IPS-20b (cell line): Measurements from ENCODE around the gene PCDHGA1.

ENCODE experiments used
- H3K27ac ChIP-seq: one replicate; pipeline ENCODE4 v1.5.1; 2013; ENCODE audit warnings: low read length
- H3K27me3 ChIP-seq: 2 replicates; pipeline ENCODE4 v1.6.1; 2013; ENCODE audit warnings: mild to moderate bottlenecking, low read length, inconsistent platforms; ENCODE audit not compliant: insufficient read depth
- H3K36me3 ChIP-seq: 2 replicates; pipeline ENCODE4 v1.6.1; 2013; ENCODE audit warnings: low read depth, mild to moderate bottlenecking, inconsistent platforms, low read length, moderate library complexity; ENCODE audit not compliant: insufficient read depth
- H3K4me1 ChIP-seq: 2 replicates; pipeline ENCODE4 v1.6.1; 2013; ENCODE audit warnings: mild to moderate bottlenecking, control low read depth, inconsistent platforms, low read length, moderate library complexity; ENCODE audit not compliant: insufficient read depth
- H3K4me3 ChIP-seq: 2 replicates; pipeline ENCODE4 v1.5.1; 2013; ENCODE audit warnings: mild to moderate bottlenecking, low read length, inconsistent platforms
- H3K9ac ChIP-seq: 2 replicates; pipeline ENCODE4 v1.6.1; 2013; ENCODE audit warnings: low read depth, mild to moderate bottlenecking, inconsistent platforms, low read length, moderate library complexity
- H3K9me3 ChIP-seq: 2 replicates; pipeline ENCODE4 v1.6.1; 2013; ENCODE audit warnings: mild to moderate bottlenecking, low read depth, low read length, inconsistent platforms; ENCODE audit not compliant: insufficient read depth

PCDHGA1 gene

GRCh38 chr5:141525653-141526052 lies 195.3 kb downstream of the PCDHGA1 start:
- Histone ChIP-seq H3K27ac (no peak overlapping the region), H3K9ac (peak overlapping the region; percentile 40; the same call in 1 of the 2 replicates), H3K4me3 (no peak overlapping the region), H3K9me3 (no peaks in the 10 kb centered on the region), H3K4me1 (peaks cover 12% of the 10 kb centered on the region; the same call in 1 of the 2 replicates), H3K27me3 (no peaks in the 10 kb centered on the region), H3K36me3 (peaks cover 80% of the 10 kb centered on the region)

GRCh38 chr5:141527426-141527825 lies 197.1 kb downstream of the PCDHGA1 start:
- Histone ChIP-seq H3K27me3 (no peaks in the 10 kb centered on the region), H3K36me3 (peaks cover 71% of the 10 kb centered on the region), H3K4me1 (peaks cover 12% of the 10 kb centered on the region; the same call in 1 of the 2 replicates), H3K27ac (no peak overlapping the region), H3K9ac (no peak overlapping the region), H3K9me3 (no peaks in the 10 kb centered on the region), H3K4me3 (no peak overlapping the region)

- no peaks in the 10 kb centered on the region for H3K27me3 ChIP-seq
- H3K9me3 ChIP-seq: no peaks in the 10 kb centered on the region
- no peak overlapping the region for H3K27ac ChIP-seq
- H3K4me1 ChIP-seq: peaks cover 12% of the 10 kb centered on the region; the same call in 1 of the 2 replicates
- peaks cover 71% of the 10 kb centered on the region for H3K36me3 ChIP-seq
- H3K4me3 ChIP-seq: no peak overlapping the region
- no peak overlapping the region for H3K9ac ChIP-seq
Measured at GRCh38 chr5:141528291-141528984, 198.1 kb downstream of the PCDHGA1 start.

- no peaks in the 10 kb centered on the region for H3K27me3 ChIP-seq
- H3K4me3 ChIP-seq: no peak overlapping the region
- H3K36me3 ChIP-seq: peaks cover 71% of the 10 kb centered on the region
- H3K9me3 ChIP-seq: no peaks in the 10 kb centered on the region
- H3K9ac ChIP-seq: no peak overlapping the region
- peaks cover 11% of the 10 kb centered on the region; the same call in 1 of the 2 replicates for H3K4me1 ChIP-seq
- H3K27ac ChIP-seq: no peak overlapping the region
Measured at GRCh38 chr5:141529002-141529401, 198.7 kb downstream of the PCDHGA1 start.

GRCh38 chr5:141529873-141530272 lies 199.6 kb downstream of the PCDHGA1 start:
- no peaks in the 10 kb centered on the region for H3K9me3 ChIP-seq
- no peak overlapping the region for H3K4me3 ChIP-seq
- no peaks in the 10 kb centered on the region for H3K27me3 ChIP-seq
- peaks cover 69% of the 10 kb centered on the region for H3K36me3 ChIP-seq
- no peak overlapping the region for H3K9ac ChIP-seq
- H3K27ac ChIP-seq: no peak overlapping the region
- H3K4me1 ChIP-seq: peaks cover 6% of the 10 kb centered on the region; the same call in 1 of the 2 replicates

GRCh38 chr5:141532726-141533125 lies 202.4 kb downstream of the PCDHGA1 start:
- Histone ChIP-seq H3K36me3 (peaks cover 49% of the 10 kb centered on the region), H3K27me3 (no peaks in the 10 kb centered on the region), H3K9ac (no peak overlapping the region)

GRCh38 chr5:141533897-141534296 lies 203.6 kb downstream of the PCDHGA1 start:
- H3K36me3 ChIP-seq: peaks cover 37% of the 10 kb centered on the region
- H3K9ac ChIP-seq: no peak overlapping the region
- no peak overlapping the region for H3K27ac ChIP-seq
- no peaks in the 10 kb centered on the region for H3K27me3 ChIP-seq
- H3K9me3 ChIP-seq: no peaks in the 10 kb centered on the region
- no peak overlapping the region for H3K4me3 ChIP-seq
- H3K4me1 ChIP-seq: no peaks in the 10 kb centered on the region

More at GRCh38 chr5:141532726-141533125, 202.4 kb downstream of the PCDHGA1 start:
- Histone ChIP-seq H3K4me1 (no peaks in the 10 kb centered on the region), H3K9me3 (no peaks in the 10 kb centered on the region), H3K4me3 (no peak overlapping the region), H3K27ac (no peak overlapping the region)

- Histone ChIP-seq H3K27me3 (no peaks in the 10 kb centered on the region), H3K36me3 (peaks cover 29% of the 10 kb centered on the region), H3K9ac (no peak overlapping the region), H3K9me3 (no peaks in the 10 kb centered on the region), H3K4me3 (no peak overlapping the region), H3K27ac (no peak overlapping the region), H3K4me1 (no peaks in the 10 kb centered on the region)
Measured at GRCh38 chr5:141534492-141535213, 204.3 kb downstream of the PCDHGA1 start.

- H3K4me1 ChIP-seq: no peaks in the 10 kb centered on the region
- H3K36me3 ChIP-seq: peaks cover 6% of the 10 kb centered on the region; the same call in 1 of the 2 replicates
- H3K9me3 ChIP-seq: peaks cover 7% of the 10 kb centered on the region; the same call in 1 of the 2 replicates
- no peak overlapping the region for H3K9ac ChIP-seq
- H3K4me3 ChIP-seq: no peak overlapping the region
- H3K27ac ChIP-seq: no peak overlapping the region
- no peaks in the 10 kb centered on the region for H3K27me3 ChIP-seq
Measured at GRCh38 chr5:141543053-141543452, 212.7 kb downstream of the PCDHGA1 start.

- Histone ChIP-seq H3K9ac (no peak overlapping the region), H3K4me3 (no peak overlapping the region), H3K36me3 (peaks cover 32% of the 10 kb centered on the region), H3K27ac (no peak overlapping the region), H3K27me3 (no peaks in the 10 kb centered on the region), H3K4me1 (no peaks in the 10 kb centered on the region), H3K9me3 (peaks cover 15% of the 10 kb centered on the region; the same call in 1 of the 2 replicates)
Measured at GRCh38 chr5:141547488-141547887, 217.2 kb downstream of the PCDHGA1 start.

- Histone ChIP-seq H3K9ac (no peak overlapping the region), H3K27me3 (no peaks in the 10 kb centered on the region), H3K36me3 (peaks cover 35% of the 10 kb centered on the region), H3K27ac (no peak overlapping the region), H3K4me1 (no peaks in the 10 kb centered on the region), H3K4me3 (no peak overlapping the region), H3K9me3 (peaks cover 15% of the 10 kb centered on the region; the same call in 1 of the 2 replicates)
Measured at GRCh38 chr5:141547921-141548320, 217.6 kb downstream of the PCDHGA1 start.
